Middle frontal gyrus (tissue), 1 donor: Measurements from ENCODE around the gene IER5.

Experiments
- DNase-seq: peaks from one replicate; pipeline ENCODE4 v3.0.0-alpha.2; 2015; ENCODE audit warnings: low spot score; ENCODE audit errors: extremely low spot score

IER5 gene

DNA sequence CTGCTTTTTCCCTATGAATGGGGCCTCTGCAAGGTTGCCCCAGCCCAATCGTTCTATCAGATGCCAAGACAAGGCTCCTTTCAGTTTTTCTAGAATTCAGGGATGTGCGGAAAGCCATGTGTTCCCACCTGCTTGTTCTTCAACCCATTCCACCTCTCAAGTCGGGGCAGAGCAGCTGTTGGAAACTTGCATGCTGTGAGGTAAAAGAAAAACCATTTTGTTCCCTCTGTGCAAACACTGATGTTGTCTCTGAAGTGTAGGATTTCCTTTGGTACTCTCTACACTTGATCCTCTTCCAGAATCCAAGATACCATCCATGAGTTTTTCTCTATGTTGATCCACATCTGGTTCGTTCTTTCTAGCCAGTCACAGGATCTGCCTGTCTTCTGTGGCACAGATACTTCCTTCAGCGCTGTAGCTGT lies 7.3 kb downstream of the IER5 start:
- no peak for DNase-seq

GRCh38 chr1:181097242-181097641 lies 8.7 kb downstream of the IER5 start:
- DNase-seq: no peak

GRCh38 chr1:181099152-181100014 lies 10.9 kb downstream of the IER5 start:
- DNase-seq: no peak

- DNase-seq: no peak
Observed at GRCh38 chr1:181100015-181100905, 11.8 kb downstream of the IER5 start.

GRCh38 chr1:181100934-181101333 lies 12.4 kb downstream of the IER5 start:
- no peak for DNase-seq

- no peak for DNase-seq
Observed at GRCh38 chr1:181101581-181102226, 13.2 kb downstream of the IER5 start.

DNA sequence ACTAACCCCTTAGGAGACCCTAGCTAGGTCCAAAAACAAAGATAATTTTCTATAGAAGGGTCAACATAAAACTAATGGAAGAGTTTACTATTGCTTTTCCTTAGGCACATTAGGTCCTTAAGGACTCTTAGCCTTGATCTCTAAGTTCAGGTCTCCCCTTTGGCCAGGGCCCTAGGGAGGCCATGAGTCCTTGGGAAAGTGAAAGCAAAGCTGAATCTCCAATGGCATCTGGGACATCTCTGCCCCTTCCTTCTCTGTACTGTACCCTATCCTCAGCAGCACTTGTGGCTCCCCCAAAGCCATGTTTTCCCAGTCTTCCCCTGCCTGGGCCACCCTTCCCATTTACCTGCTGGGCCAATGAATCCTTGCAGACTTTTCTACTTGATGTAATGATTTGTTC lies 14.3 kb downstream of the IER5 start:
- no peak for DNase-seq

DNA sequence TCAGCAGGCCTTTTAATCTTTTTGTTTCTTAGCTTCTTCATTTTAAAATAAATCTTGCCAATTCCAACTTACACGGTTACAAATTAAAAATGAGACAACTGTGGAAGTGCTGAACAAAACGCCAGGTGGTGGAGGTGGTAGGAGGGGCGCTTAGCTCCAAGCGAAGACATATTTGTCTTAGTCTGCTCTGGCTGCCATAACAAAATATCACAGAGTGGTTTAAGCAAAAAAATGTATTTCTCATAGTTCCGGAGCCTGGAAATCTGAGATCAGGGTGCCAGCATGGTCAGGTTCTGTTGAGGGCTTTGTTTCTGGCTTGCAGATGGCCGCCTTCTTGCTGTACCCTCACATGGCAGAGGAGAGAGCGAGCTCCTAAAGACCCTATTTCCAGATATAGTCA lies 14.9 kb downstream of the IER5 start:
- no peak for DNase-seq

- DNase-seq: no peak
Observed at GRCh38 chr1:181104042-181104789, 15.7 kb downstream of the IER5 start.

- DNase-seq: no peak
Observed at GRCh38 chr1:181104790-181105133, 16.3 kb downstream of the IER5 start.

DNA sequence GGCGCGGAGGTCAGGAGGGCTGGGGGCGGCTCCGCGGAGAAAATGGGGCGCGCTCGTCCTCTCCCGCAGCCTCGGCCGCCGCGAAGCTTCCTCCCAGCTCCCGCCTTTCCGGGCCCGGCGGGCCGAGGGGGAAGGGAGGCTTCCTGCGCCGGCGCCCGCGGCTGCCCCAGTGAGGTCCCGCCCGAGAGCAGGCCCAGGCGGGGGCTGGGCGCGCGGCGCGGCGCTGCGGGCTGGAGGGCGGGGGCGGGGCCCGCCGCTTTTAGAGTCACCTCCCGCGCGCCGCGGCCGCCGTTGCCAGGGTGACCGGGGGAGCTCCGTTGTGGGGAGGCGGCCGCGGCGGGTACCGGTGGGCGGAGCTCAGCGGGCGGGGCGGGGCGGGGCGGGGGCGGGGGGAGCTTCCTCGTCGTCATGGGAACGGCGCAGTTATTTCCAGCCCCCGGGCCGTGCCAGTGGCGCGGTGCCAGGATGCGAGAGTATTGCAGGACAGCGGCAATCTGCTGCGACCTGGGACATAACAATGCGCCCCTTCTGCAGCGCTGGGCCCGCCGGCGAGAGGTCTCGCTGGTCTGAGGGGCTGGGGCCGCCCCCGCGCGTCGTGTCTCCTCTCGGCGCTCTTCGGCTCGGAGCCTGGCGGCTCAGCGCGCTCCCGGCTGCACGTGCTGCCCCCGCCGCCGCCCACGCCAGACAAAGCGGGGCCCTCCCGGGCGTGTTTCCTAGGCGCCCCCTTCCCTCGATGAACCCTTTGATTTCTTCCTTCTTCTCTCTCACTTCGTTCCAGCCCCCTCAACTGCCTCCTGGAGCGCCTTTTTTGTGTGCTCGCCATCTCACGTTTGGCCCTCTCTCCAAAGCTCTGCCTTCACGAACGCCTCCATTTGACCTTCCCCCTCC lies 16.9 kb downstream of the IER5 start:
- DNase-seq: peak; percentile 75

- DNase-seq: no peak
Observed at GRCh38 chr1:181106022-181106312, 17.5 kb downstream of the IER5 start.

- no peak for DNase-seq
Observed at GRCh38 chr1:181106479-181106878, 18.0 kb downstream of the IER5 start.

DNA sequence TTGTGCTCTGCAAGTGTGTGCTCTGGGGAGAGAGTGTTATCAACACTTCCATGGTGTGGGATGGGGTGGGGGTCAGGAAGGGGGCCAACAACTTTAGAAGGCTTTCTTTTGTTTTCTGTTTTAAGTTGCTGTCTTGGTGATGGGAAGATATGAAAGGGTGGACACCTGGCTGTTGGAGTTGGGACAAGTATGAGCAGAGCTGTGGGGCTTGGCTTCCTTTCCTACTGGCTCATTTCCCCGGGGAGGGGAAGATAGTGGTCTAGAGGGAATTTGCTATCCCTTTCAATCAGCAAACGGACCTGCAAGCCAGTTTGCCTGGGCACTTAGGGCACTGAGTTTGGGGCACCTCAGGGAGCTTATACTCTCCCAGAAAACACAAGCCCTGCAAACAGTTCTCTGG lies 19.2 kb downstream of the IER5 start:
- no peak for DNase-seq

GRCh38 chr1:181108304-181108867 lies 19.9 kb downstream of the IER5 start:
- DNase-seq: no peak

DNA sequence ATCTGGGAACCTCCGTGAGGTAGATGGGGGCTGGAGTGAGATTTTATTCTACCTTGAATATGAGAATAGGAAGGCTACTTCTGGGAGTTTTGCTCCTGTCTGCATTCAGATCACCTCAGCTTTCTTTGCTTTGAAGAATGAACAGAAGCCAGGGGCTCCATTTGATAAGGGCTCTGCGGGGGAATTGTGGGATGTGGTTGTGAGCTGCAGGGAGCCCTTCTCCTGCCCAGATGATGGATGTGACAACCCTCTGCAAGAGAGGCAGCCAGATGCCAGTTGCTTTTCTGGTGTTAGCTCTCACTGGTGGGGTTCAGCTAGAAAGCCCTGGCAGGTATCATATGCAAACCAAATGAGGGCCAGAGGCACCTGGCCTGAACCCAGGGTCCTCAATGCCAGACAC lies 21.5 kb downstream of the IER5 start:
- no peak for DNase-seq

DNA sequence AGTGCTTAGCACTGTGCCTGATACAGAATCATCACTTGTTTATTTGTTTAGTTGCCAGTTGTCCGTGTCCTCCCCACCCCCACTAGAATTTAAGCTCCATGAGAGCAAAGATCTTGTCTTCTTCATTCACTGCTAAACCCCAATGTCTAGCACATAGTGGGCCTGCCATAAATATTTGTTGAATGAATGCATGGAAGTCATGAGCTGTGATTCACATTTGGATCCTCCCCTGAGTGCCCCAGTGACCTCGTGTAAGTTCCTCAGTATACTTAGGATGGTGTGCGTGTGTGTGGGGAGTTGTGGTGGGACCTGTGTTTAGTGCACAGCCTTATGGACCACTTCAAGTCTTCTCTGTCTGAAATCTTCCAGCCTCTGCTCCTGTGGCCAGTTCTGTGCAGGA lies 23.1 kb downstream of the IER5 start:
- DNase-seq: no peak

- DNase-seq: no peak
Observed at GRCh38 chr1:181112071-181112929, 23.8 kb downstream of the IER5 start.

DNA sequence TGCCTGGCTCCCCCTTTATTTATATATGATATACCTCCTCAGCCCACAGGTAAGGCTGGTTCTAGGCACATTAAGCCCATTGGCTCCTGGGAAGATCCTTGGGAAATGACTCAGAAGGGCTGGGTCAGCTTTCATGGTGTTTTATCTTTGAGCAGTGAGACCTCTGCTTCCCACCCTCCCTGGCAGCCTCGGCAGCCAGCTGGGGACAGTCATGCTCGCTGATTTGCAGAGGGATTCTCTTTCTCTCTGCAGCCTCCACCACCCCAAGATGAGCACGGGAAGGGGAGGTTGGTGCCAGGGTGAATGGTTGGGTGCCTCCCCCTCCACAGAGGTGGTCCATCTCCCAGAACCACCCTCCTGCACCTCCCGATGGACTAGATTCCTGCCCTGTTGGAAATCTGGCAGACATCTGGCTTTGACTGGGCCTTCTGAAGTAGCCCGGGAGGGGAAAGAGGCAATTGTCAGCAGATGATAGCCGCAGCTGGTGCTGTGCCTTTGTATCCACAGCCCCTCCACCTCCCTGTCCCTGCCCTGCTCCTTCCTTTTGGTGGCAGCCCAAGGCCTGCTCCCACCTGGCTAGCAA lies 24.6 kb downstream of the IER5 start:
- DNase-seq: no peak
